HepG2 (cell line): ENCODE measurements around the gene RAD23A. TPM values are rescaled to one million over a fixed set of nuclear protein-coding genes. Genes with fewer than 3 reads are reported as not detected.

Experiments
- CCDC6 ChIP-seq: sonication (generic); formaldehyde crosslinking; IDR thresholded peaks from 2 replicates; pipeline ENCODE4 v1.8.1; 2022; ENCODE audit warnings: mild to moderate bottlenecking, missing genetic modification reagents, moderate library complexity
- DPF2 ChIP-seq: sonication (generic); formaldehyde crosslinking; IDR thresholded peaks from 2 replicates; pipeline ENCODE4 v1.4.0; 2020; ENCODE audit warnings: mild to moderate bottlenecking, low read depth, missing genetic modification reagents, borderline replicate concordance
- DRAP1 ChIP-seq: IDR thresholded peaks from 2 replicates; pipeline ENCODE4 v1.6.1; 2016; ENCODE audit warnings: missing genetic modification reagents, missing compliant biosample characterization
- EED ChIP-seq: sonication (generic); formaldehyde crosslinking; IDR thresholded peaks from 2 replicates; pipeline ENCODE4 v1.5.0; 2020; ENCODE audit warnings: mild to moderate bottlenecking, missing genetic modification reagents
- EZH2 ChIP-seq: conservative IDR thresholded peaks from 2 replicates; pipeline ENCODE4 v1.6.1; 2012; ENCODE audit warnings: mild to moderate bottlenecking, low read depth, low read length, moderate library complexity
- GFI1 ChIP-seq: sonication (generic); formaldehyde crosslinking; IDR thresholded peaks from 2 replicates; pipeline ENCODE4 v1.5.0; 2020; ENCODE audit warnings: missing genetic modification reagents, mild to moderate bottlenecking, borderline replicate concordance
- HOMEZ ChIP-seq: IDR thresholded peaks from 2 replicates; pipeline ENCODE4 v1.6.1; 2016; ENCODE audit warnings: low read depth
- HOXA5 ChIP-seq: sonication (generic); formaldehyde crosslinking; IDR thresholded peaks from 2 replicates; pipeline ENCODE4 v1.4.0; 2020; ENCODE audit warnings: missing genetic modification reagents
- MAFK ChIP-seq, 2 experiments: IDR thresholded peaks in 1 of 2; conservative IDR thresholded peaks in 1 of 2; 2 replicates each; pipeline ENCODE4 v1.6.1; 2011; ENCODE audit warnings: improper control_type of control experiment in 2 of 2, low read length in 2 of 2
- MATR3 ChIP-seq: sonication (generic); formaldehyde crosslinking; IDR thresholded peaks from 2 replicates; pipeline ENCODE4 v1.4.0; 2020; ENCODE audit warnings: missing genetic modification reagents
- NFYC ChIP-seq: IDR thresholded peaks from 2 replicates; pipeline ENCODE4 v1.6.1; 2016; ENCODE audit warnings: missing genetic modification reagents, missing compliant biosample characterization
- NR1H2 ChIP-seq: sonication (generic); formaldehyde crosslinking; IDR thresholded peaks from 2 replicates; pipeline ENCODE4 v1.8.1; 2022; ENCODE audit warnings: low read depth, missing genetic modification reagents, borderline replicate concordance
- SATB2 ChIP-seq: sonication (generic); formaldehyde crosslinking; IDR thresholded peaks from 2 replicates; pipeline ENCODE4 v1.5.0; 2020; ENCODE audit warnings: missing genetic modification reagents
- SMARCC2 ChIP-seq: fragments of 450-650 bp; IDR thresholded peaks from 2 replicates; pipeline ENCODE4 v1.6.1; 2017; ENCODE audit warnings: antibody characterized with exemption, mild to moderate bottlenecking
- SOX13 ChIP-seq, 3 experiments: fragments of 450-650 bp in 1 of 3; sonication (generic) in 1 of 3; formaldehyde crosslinking in 1 of 3; IDR thresholded peaks in 2 of 3; conservative IDR thresholded peaks in 1 of 3; 2 replicates each; pipeline versions ENCODE4 v1.5.0 to v1.6.1; 2016 to 2020; ENCODE audit warnings: antibody characterized with exemption in 1 of 3, mild to moderate bottlenecking in 1 of 3, missing compliant biosample characterization in 1 of 3, missing genetic modification reagents in 1 of 3, moderate library complexity in 1 of 3
- SPEN ChIP-seq: sonication (generic); formaldehyde crosslinking; IDR thresholded peaks from 2 replicates; pipeline ENCODE4 v1.5.1; 2020; ENCODE audit warnings: low read depth, mild to moderate bottlenecking, missing genetic modification reagents
- TAF15 ChIP-seq: fragments of 200-400 bp; formaldehyde crosslinking; IDR thresholded peaks from one replicate; pipeline ENCODE4 v1.6.1; 2018; ENCODE audit warnings: mild to moderate bottlenecking, low read depth, low read length; ENCODE audit not compliant: poor library complexity, severe bottlenecking
- TOPORS ChIP-seq: sonication (generic); formaldehyde crosslinking; IDR thresholded peaks from 2 replicates; pipeline ENCODE4 v1.8.0; 2023; ENCODE audit warnings: mild to moderate bottlenecking, missing genetic modification reagents
- TSC22D2 ChIP-seq: sonication (generic); formaldehyde crosslinking; IDR thresholded peaks from 2 replicates; pipeline ENCODE4 v1.5.1; 2020; ENCODE audit warnings: missing genetic modification reagents, mild to moderate bottlenecking, borderline replicate concordance
- ZNF253 ChIP-seq: sonication (generic); formaldehyde crosslinking; IDR thresholded peaks from 2 replicates; pipeline ENCODE4 v1.8.0; 2022; ENCODE audit warnings: mild to moderate bottlenecking, missing genetic modification reagents, borderline replicate concordance
- ZNF274 ChIP-seq: sonication (generic); formaldehyde crosslinking; IDR thresholded peaks from 2 replicates; pipeline ENCODE4 v1.5.1; 2020; ENCODE audit warnings: mild to moderate bottlenecking, missing genetic modification reagents
- ZNF296 ChIP-seq: sonication (generic); formaldehyde crosslinking; conservative IDR thresholded peaks from 2 replicates; pipeline ENCODE4 v1.5.0; 2020; ENCODE audit warnings: mild to moderate bottlenecking, missing genetic modification reagents
- ZNF333 ChIP-seq: sonication (generic); formaldehyde crosslinking; IDR thresholded peaks from 2 replicates; pipeline ENCODE4 v1.4.0; 2020; ENCODE audit warnings: mild to moderate bottlenecking, missing genetic modification reagents, borderline replicate concordance
- ZNF512B ChIP-seq: sonication (generic); formaldehyde crosslinking; IDR thresholded peaks from 2 replicates; pipeline ENCODE4 v1.5.1; 2020; ENCODE audit warnings: missing genetic modification reagents, mild to moderate bottlenecking, borderline replicate concordance
- ZNF674 ChIP-seq: sonication (generic); formaldehyde crosslinking; IDR thresholded peaks from 2 replicates; pipeline ENCODE4 v1.5.0; 2020; ENCODE audit warnings: low read depth, mild to moderate bottlenecking, missing genetic modification reagents
- ZNF777 ChIP-seq: sonication (generic); formaldehyde crosslinking; IDR thresholded peaks from 2 replicates; pipeline ENCODE4 v1.4.0; 2020; ENCODE audit warnings: missing genetic modification reagents
- polyA plus RNA-seq, 8 experiments: library from polyadenylated mRNA; depleted of rRNA in 3 of 8; stranded (reverse) in 7 of 8; unstranded in 1 of 8; fragments of >200 nt; fragmentation: Illumina TruSeq in 4 of 8; extraction: Trizol in 4 of 8; gene quantifications; 2 replicates each; pipeline versions ENCODE4 v1.2.1 to v1.2.3, GENCODE V29; 2011 to 2016; ENCODE audit warnings: low read depth in 4 of 8, missing spikeins in 1 of 8, mixed read lengths in 1 of 8; ENCODE audit not compliant: insufficient read depth in 1 of 8
- total RNA-seq, 5 experiments: library from RNA; depleted of rRNA; stranded (reverse); fragments of >200 nt; fragmentation: Illumina TruSeq; extraction: Trizol; gene quantifications; 2 replicates each; pipeline ENCODE4 v1.2.3, GENCODE V29; 2016; ENCODE audit warnings: low read depth in 1 of 5

The RAD23A gene
- total and polyA plus RNA-seq, 2 of the 13 experiments (the other 11 are each of a cell fraction or from before 2014, with no cell fraction given), result 42.5 to 54.2 TPM

GRCh38 chr19:12985049-12985776 lies 39.6 kb downstream of the RAD23A start (continued):
- TF ChIP-seq TAF15, result no peak
- no peak for TF ChIP-seq ZNF296
- TF ChIP-seq MAFK (conservative IDR thresholded peaks at IDR 0.05 in 1 of 2, IDR thresholded peaks at IDR 0.05 in 1 of 2; ENCODE audit: low read length in 2 of 2), result no peak
- TF ChIP-seq TSC22D2 (CRISPR knock-in tag), result no peak
- TF ChIP-seq ZNF274 (CRISPR knock-in tag), result no peak
- TF ChIP-seq HOMEZ (CRISPR knock-in tag), result no peak
- TF ChIP-seq EED (CRISPR knock-in tag), result no peak
- TF ChIP-seq GFI1 (CRISPR knock-in tag), result no peak
- 0 out of 2 replicates have a peak, but pooled peaks have one; percentile 14 for TF ChIP-seq SPEN (CRISPR knock-in tag)
- no peak for TF ChIP-seq DRAP1 (CRISPR knock-in tag)
- no peak for TF ChIP-seq ZNF674 (CRISPR knock-in tag)
- no peak for TF ChIP-seq CCDC6 (CRISPR knock-in tag)
- no peak for TF ChIP-seq NFYC (CRISPR knock-in tag)
- TF ChIP-seq ZNF253 (CRISPR knock-in tag), result 0 out of 2 replicates have a peak, but pooled peaks have one; percentile 79
- peak; percentile 77 for TF ChIP-seq ZNF512B (CRISPR knock-in tag)
- no peak for TF ChIP-seq SOX13 (IDR thresholded peaks at IDR 0.05)
- TF ChIP-seq SOX13 (CRISPR knock-in tag; conservative IDR thresholded peaks at IDR 0.05 in 1 of 2, IDR thresholded peaks at IDR 0.05 in 1 of 2), result no peak
- no peak for TF ChIP-seq HOXA5
- TF ChIP-seq ZNF777 (CRISPR knock-in tag), result no peak
- TF ChIP-seq DPF2 (CRISPR knock-in tag), result no peak
- TF ChIP-seq MATR3 (CRISPR knock-in tag), result no peak
- TF ChIP-seq NR1H2, result 0 out of 2 replicates have a peak, but pooled peaks have one; percentile 29
- no peak for TF ChIP-seq TOPORS (CRISPR knock-in tag)
- TF ChIP-seq EZH2, result no peak
- TF ChIP-seq ZNF333 (CRISPR knock-in tag), result no peak
- TF ChIP-seq SMARCC2, result no peak
- TF ChIP-seq SATB2 (CRISPR knock-in tag), result no peak
